ENCODE results near the gene MAML2. TPM values are rescaled to one million over a fixed set of nuclear protein-coding genes. Genes with fewer than 3 reads are reported as not detected.

The MAML2 gene
- total and polyA plus RNA-seq, 2 of the 13 experiments (the other 11 are each of a cell fraction or from before 2014, with no cell fraction given): 2.3 to 25.9 TPM

- TF ChIP-seq ZNF549 (CRISPR knock-in tag; IDR thresholded peaks at IDR 0.05) (no peak), ZNF512 (CRISPR knock-in tag; IDR thresholded peaks at IDR 0.05) (no peak), NFKB2 (CRISPR knock-in tag; IDR thresholded peaks at IDR 0.05; ENCODE audit: borderline replicate concordance) (no peak), ZNF468 (CRISPR knock-in tag; IDR thresholded peaks at IDR 0.05) (no peak), ZMAT3 (CRISPR knock-in tag; conservative IDR thresholded peaks at IDR 0.05) (no peak), JARID2 (CRISPR knock-in tag; IDR thresholded peaks at IDR 0.05; ENCODE audit: insufficient replicate concordance) (no peak), ZNF414 (CRISPR knock-in tag; IDR thresholded peaks at IDR 0.05) (no peak)
Observed at GRCh38 chr11:96314326-96315020, 28.5 kb downstream of the MAML2 start (continued).

- BruUV-seq (replicated peaks): no TSS peak
- Histone ChIP-seq H4K20me1 (ENCODE audit: insufficient read depth, low read length) (peaks cover 23% of the 10 kb centered on the region), H3K27me3 (ENCODE audit: control insufficient read depth in 1 of 2, insufficient read depth in 2 of 2, low read length in 2 of 2) (no peaks in the 10 kb centered on the region), H3K4me3 (replicated peaks in 1 of 3; ENCODE audit: insufficient read depth in 1 of 3, low read depth in 2 of 3, low read length in 3 of 3) (no peak overlapping the region), H3K27ac (ENCODE audit: extremely low read length, insufficient read depth, low read length) (no peak overlapping the region), H3K79me2 (ENCODE audit: insufficient read depth, low read length) (peaks cover 30% of the 10 kb centered on the region), H2AFZ (ENCODE audit: low read length) (no peak overlapping the region), H3K36me3 (replicated peaks in 1 of 2; ENCODE audit: control insufficient read depth in 1 of 2, insufficient read depth in 2 of 2, low read length in 2 of 2) (peaks cover 5 to 8% of the 10 kb centered on the region in 2 experiments; a peak in 3 of 5 replicates), H3K4me1 (ENCODE audit: insufficient read depth, low read length) (peaks cover 41% of the 10 kb centered on the region), H3K9ac (ENCODE audit: insufficient read depth, low read depth, low read length) (no peak overlapping the region), H3K4me2 (ENCODE audit: low read depth, low read length) (no peak overlapping the region), H3K9me3 (ENCODE audit: low read length) (no peaks in the 10 kb centered on the region)
- intact Hi-C loops (cut with micrococcal nuclease; ENCODE audit: unreplicated experiment) (no loop called here), in situ Hi-C loops (cut with HindIII; ENCODE audit: extremely low pct_ligation_motif_present, low pct_unique_long_range_greater_than_20kb) (no loop called here)
- TF ChIP-seq ZNF343 (CRISPR knock-in tag; IDR thresholded peaks at IDR 0.05): no peak
- no peak for TF ChIP-seq ZNF460 (CRISPR knock-in tag; IDR thresholded peaks at IDR 0.05; ENCODE audit: borderline replicate concordance)
- no peak for TF ChIP-seq FOXM1 (CRISPR knock-in tag; IDR thresholded peaks at IDR 0.05)
- TF ChIP-seq SNAPC5 (CRISPR knock-in tag; IDR thresholded peaks at IDR 0.05; ENCODE audit: borderline replicate concordance): no peak
- TF ChIP-seq HES4 (CRISPR knock-in tag; IDR thresholded peaks at IDR 0.05; ENCODE audit: borderline replicate concordance): no peak
- 98% methylated on average over 6 of the region's 6 CpGs for WGBS (ENCODE audit: low lambda C conversion rate)
- no peak for DNase-seq (ENCODE audit: low spot score)
- ChIA-PET POLR2A (no interaction called here), CTCF (ENCODE audit: low intra/inter-chr PET ratio, low total read pairs) (no interaction called here)
- FAIRE-seq: no peak
- no peak for ATAC-seq
Observed at GRCh38 chr11:96313163-96313562, 29.8 kb downstream of the MAML2 start.
